HG03103 (cell line): ENCODE results near the gene CA4.

Experiments used
- ATAC-seq: cut with Tn5 transposase; IDR thresholded peaks from one replicate; pipeline ENCODE4 v1.9.1; 2021; ENCODE audit warnings: low read depth; ENCODE audit not compliant: unreplicated experiment

CA4 gene

GRCh38 chr17:60154616-60155426 is 5.0 kb downstream of the CA4 start:
- no peak for ATAC-seq

GRCh38 chr17:60155427-60155814 is 5.6 kb downstream of the CA4 start:
- ATAC-seq, result no peak

GRCh38 chr17:60155815-60156214 is 6.0 kb downstream of the CA4 start:
- ATAC-seq, result no peak

- no peak for ATAC-seq
These were observed 7.0 kb downstream of the CA4 start for GRCh38 chr17:60156746-60157145.

- no peak for ATAC-seq
These were observed 7.8 kb downstream of the CA4 start for GRCh38 chr17:60157487-60158040.

- ATAC-seq, result no peak
These were observed 9.1 kb downstream of the CA4 start for GRCh38 chr17:60158751-60159478.

GRCh38 chr17:60159479-60159866 is 9.7 kb downstream of the CA4 start:
- ATAC-seq, result no peak

- ATAC-seq, result no peak
These were observed 11.2 kb downstream of the CA4 start for GRCh38 chr17:60160829-60161501.

- no peak for ATAC-seq
These were observed 12.0 kb downstream of the CA4 start for GRCh38 chr17:60161598-60162330.

- ATAC-seq, result no peak
These were observed 13.5 kb downstream of the CA4 start for GRCh38 chr17:60163108-60163784.

- no peak for ATAC-seq
These were observed 14.4 kb downstream of the CA4 start for GRCh38 chr17:60164164-60164563.

GRCh38 chr17:60164697-60165096 is 14.9 kb downstream of the CA4 start:
- ATAC-seq, result no peak

GRCh38 chr17:60165223-60165622 is 15.4 kb downstream of the CA4 start:
- no peak for ATAC-seq

- no peak for ATAC-seq
These were observed 16.2 kb downstream of the CA4 start for GRCh38 chr17:60165971-60166370.

- ATAC-seq, result no peak
These were observed 17.4 kb downstream of the CA4 start for GRCh38 chr17:60167065-60167741.

- no peak for ATAC-seq
These were observed 18.9 kb downstream of the CA4 start for GRCh38 chr17:60168654-60169053.

- ATAC-seq, result no peak
These were observed 20.4 kb downstream of the CA4 start for GRCh38 chr17:60169921-60170817.
